HFFc6 (cell line): ENCODE data around the gene MRTFA. TPM values are rescaled to one million over a fixed set of nuclear protein-coding genes. Genes with fewer than 3 reads are reported as not detected.

Source experiments
- DNase-seq: peaks from one replicate; pipeline ENCODE4 v3.0.0-alpha.2; 2018
- H3K27ac Mint-ChIP-seq: 2 replicates; pipeline ENCODE4 v1.8.0; 2020; ENCODE audit warnings: mild to moderate bottlenecking, mixed read lengths
- H3K27me3 Mint-ChIP-seq: 2 replicates; pipeline ENCODE4 v1.8.0; 2021; ENCODE audit warnings: mild to moderate bottlenecking, moderate library complexity, mixed read lengths; ENCODE audit not compliant: insufficient read depth
- H3K36me3 Mint-ChIP-seq: 2 replicates; pipeline ENCODE4 v1.8.0; 2021; ENCODE audit warnings: low read depth, mixed read lengths
- H3K4me1 Mint-ChIP-seq: 2 replicates; pipeline ENCODE4 v1.8.0; 2020; ENCODE audit warnings: low read depth, mixed read lengths
- H3K4me3 Mint-ChIP-seq: 2 replicates; pipeline ENCODE4 v1.8.0; 2020; ENCODE audit warnings: mild to moderate bottlenecking, moderate library complexity, mixed read lengths
- H3K9me3 Mint-ChIP-seq: 2 replicates; pipeline ENCODE4 v1.8.0; 2020; ENCODE audit warnings: mild to moderate bottlenecking, mixed read lengths
- CTCF ChIP-seq: fragments of 200-600 bp; sonication (generic); IDR thresholded peaks from 2 replicates; pipeline ENCODE4 v1.5.0; 2021; ENCODE audit warnings: antibody characterized with exemption, mild to moderate bottlenecking
- total RNA-seq, 6 experiments: library from RNA; stranded (reverse); fragmentation: NEBNext Ultra II Directional; extraction: Animal tissue kit (Norgen Biotek cat#: 25700); gene quantifications; 2 replicates in 1 of 6; 3 replicates in 5 of 6; pipeline ENCODE4 v1.2.3, GENCODE V29; 2021

MRTFA gene
- total RNA-seq, 6 experiments from 2014 or later, result 36.4 to 48.7 (median 42.2) TPM

GRCh38 chr22:40476341-40476740, 160.2 kb downstream of the MRTFA start:
- peaks cover 42% of the 10 kb centered on the region for H3K4me1 Mint-ChIP-seq

GRCh38 chr22:40473703-40474102, 162.8 kb downstream of the MRTFA start:
- Mint-ChIP-seq H3K27ac (no peak overlapping the region), H3K9me3 (no peaks in the 10 kb centered on the region), H3K4me1 (peaks cover 20% of the 10 kb centered on the region), H3K4me3 (no peak overlapping the region), H3K27me3 (no peaks in the 10 kb centered on the region), H3K36me3 (no peaks in the 10 kb centered on the region; the same call in none of the 2 replicates)
- no peak for TF ChIP-seq CTCF
- no peak for DNase-seq

More at GRCh38 chr22:40476341-40476740, 160.2 kb downstream of the MRTFA start:
- no peak for TF ChIP-seq CTCF
- no peak for DNase-seq
- no peak overlapping the region for H3K4me3 Mint-ChIP-seq
- no peaks in the 10 kb centered on the region for H3K27me3 Mint-ChIP-seq
- no peak overlapping the region for H3K27ac Mint-ChIP-seq
- H3K36me3 Mint-ChIP-seq, result peaks cover 10% of the 10 kb centered on the region
- H3K9me3 Mint-ChIP-seq, result no peaks in the 10 kb centered on the region

GRCh38 chr22:40472579-40472978, 163.9 kb downstream of the MRTFA start:
- H3K27ac Mint-ChIP-seq, result no peak overlapping the region
- no peak for TF ChIP-seq CTCF
- no peak overlapping the region for H3K4me3 Mint-ChIP-seq
- no peaks in the 10 kb centered on the region for H3K9me3 Mint-ChIP-seq
- H3K4me1 Mint-ChIP-seq, result peaks cover 9% of the 10 kb centered on the region; the same call in 1 of the 2 replicates
- DNase-seq, result no peak
- H3K36me3 Mint-ChIP-seq, result no peaks in the 10 kb centered on the region; the same call in none of the 2 replicates
- H3K27me3 Mint-ChIP-seq, result no peaks in the 10 kb centered on the region

GRCh38 chr22:40472051-40472450, 164.5 kb downstream of the MRTFA start:
- peaks cover 6% of the 10 kb centered on the region; the same call in 1 of the 2 replicates for H3K4me1 Mint-ChIP-seq
- no peak overlapping the region for H3K4me3 Mint-ChIP-seq
- no peak for TF ChIP-seq CTCF
- H3K27ac Mint-ChIP-seq, result no peak overlapping the region
- no peaks in the 10 kb centered on the region; the same call in none of the 2 replicates for H3K36me3 Mint-ChIP-seq
- no peak for DNase-seq
- no peaks in the 10 kb centered on the region for H3K9me3 Mint-ChIP-seq
- H3K27me3 Mint-ChIP-seq, result no peaks in the 10 kb centered on the region

GRCh38 chr22:40469181-40469580, 167.3 kb downstream of the MRTFA start:
- Mint-ChIP-seq H3K9me3 (no peaks in the 10 kb centered on the region), H3K4me1 (no peaks in the 10 kb centered on the region), H3K36me3 (no peaks in the 10 kb centered on the region; the same call in none of the 2 replicates), H3K4me3 (no peak overlapping the region), H3K27me3 (no peaks in the 10 kb centered on the region; the same call in 1 of the 2 replicates), H3K27ac (no peak overlapping the region)
- no peak for DNase-seq
- no peak for TF ChIP-seq CTCF
